ENCODE data around the gene FRMD3. TPM values are rescaled to one million over a fixed set of nuclear protein-coding genes. Genes with fewer than 3 reads are reported as not detected.
A peak's percentile ranks its signal among the peaks of the same experiment; 100 is the strongest.
"Not testable (repeated sequence)": the region's sequence is repeated elsewhere in the genome, so short reads cannot be mapped to it uniquely, and the experiment has no call there.

Gene FRMD3
- total RNA-seq, 1 donor from 2014 or later, result 1.9 TPM

DNA sequence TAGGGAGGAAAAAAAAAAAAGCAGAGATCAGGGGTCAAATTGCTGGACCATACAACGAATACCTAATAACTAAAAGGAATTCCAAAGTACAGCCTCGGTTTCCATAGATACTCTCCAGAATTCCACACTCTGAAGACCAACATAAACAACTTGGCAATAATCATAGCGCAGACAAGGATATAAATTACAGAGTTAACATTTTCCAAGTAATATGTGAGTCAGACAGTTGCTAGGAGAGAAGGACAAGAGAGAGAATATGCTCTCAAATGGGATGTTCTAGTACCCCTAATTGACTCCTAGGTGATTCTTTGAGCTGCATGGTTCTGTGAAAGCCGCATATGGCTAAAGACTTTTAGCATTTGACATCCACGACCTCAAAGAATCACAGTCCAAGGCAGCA lies 165.2 kb downstream of the FRMD3 start:
- no peaks in the 10 kb centered on the region for H3K36me3 ChIP-seq
- Mint-ChIP-seq H3K4me3 (peak overlapping the region; percentile 17), H3K36me3 (no peaks in the 10 kb centered on the region), H3K4me1 (peaks cover 29% of the 10 kb centered on the region), H3K27me3 (ENCODE audit: insufficient read depth, low read depth) (peaks cover 2% of the 10 kb centered on the region), H3K27ac (peak overlapping the region; percentile 26), H3K9me3 (peaks cover 4% of the 10 kb centered on the region)
- DNase-seq (ENCODE audit: low spot score), result no peak
- no peak overlapping the region for H2AFZ ChIP-seq (replicated peaks)
- H3K4me2 ChIP-seq, result no peak overlapping the region
- no peaks in the 10 kb centered on the region for H3K9me3 ChIP-seq (ENCODE audit: low read depth)
- H3K27me3 ChIP-seq, result no peaks in the 10 kb centered on the region
- no peaks in the 10 kb centered on the region for H4K20me1 ChIP-seq (ENCODE audit: low read depth)
- H3K27ac ChIP-seq, result no peak overlapping the region
- no peak overlapping the region for H3K4me3 ChIP-seq
- no peak overlapping the region for H3K9ac ChIP-seq
- no peaks in the 10 kb centered on the region for H3K4me1 ChIP-seq
- no peaks in the 10 kb centered on the region for H3K79me2 ChIP-seq (ENCODE audit: low read depth)
- no peaks in the 10 kb centered on the region for H3F3A ChIP-seq (ENCODE audit: low read depth)
- TF ChIP-seq, protein P1, sequence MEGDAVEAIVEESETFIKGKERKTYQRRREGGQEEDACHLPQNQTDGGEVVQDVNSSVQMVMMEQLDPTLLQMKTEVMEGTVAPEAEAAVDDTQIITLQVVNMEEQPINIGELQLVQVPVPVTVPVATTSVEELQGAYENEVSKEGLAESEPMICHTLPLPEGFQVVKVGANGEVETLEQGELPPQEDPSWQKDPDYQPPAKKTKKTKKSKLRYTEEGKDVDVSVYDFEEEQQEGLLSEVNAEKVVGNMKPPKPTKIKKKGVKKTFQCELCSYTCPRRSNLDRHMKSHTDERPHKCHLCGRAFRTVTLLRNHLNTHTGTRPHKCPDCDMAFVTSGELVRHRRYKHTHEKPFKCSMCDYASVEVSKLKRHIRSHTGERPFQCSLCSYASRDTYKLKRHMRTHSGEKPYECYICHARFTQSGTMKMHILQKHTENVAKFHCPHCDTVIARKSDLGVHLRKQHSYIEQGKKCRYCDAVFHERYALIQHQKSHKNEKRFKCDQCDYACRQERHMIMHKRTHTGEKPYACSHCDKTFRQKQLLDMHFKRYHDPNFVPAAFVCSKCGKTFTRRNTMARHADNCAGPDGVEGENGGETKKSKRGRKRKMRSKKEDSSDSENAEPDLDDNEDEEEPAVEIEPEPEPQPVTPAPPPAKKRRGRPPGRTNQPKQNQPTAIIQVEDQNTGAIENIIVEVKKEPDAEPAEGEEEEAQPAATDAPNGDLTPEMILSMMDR (IDR thresholded peaks at IDR 0.05), result no peak
- no peak for TF ChIP-seq EZH2 (IDR thresholded peaks at IDR 0.05)
- TF ChIP-seq EZH2phosphoT487 (IDR thresholded peaks at IDR 0.05), result no peak

DNA sequence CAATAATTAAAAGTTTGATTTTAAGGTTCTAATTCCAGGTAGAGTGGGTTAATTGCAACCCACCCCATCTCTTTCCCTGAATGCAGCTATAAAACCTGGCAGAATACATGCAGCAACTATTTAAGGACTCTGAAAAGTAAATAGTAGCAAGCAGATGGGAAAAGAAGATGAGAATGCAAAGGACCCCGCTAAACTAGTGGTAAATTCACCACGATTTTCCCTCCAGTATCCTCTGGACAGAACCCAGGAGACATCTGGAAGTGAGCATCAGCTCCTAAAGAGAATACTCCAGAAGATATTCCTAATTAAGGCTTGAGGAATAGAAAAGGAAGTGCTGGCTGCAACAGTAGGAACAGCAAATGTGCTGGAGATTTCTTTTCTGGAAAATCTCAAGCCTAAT lies 170.9 kb downstream of the FRMD3 start:
- no peaks in the 10 kb centered on the region for H3K27me3 ChIP-seq
- H3F3A ChIP-seq (ENCODE audit: low read depth), result no peaks in the 10 kb centered on the region
- TF ChIP-seq, protein P1 (IDR thresholded peaks at IDR 0.05), result no peak
- TF ChIP-seq EZH2phosphoT487 (IDR thresholded peaks at IDR 0.05), result no peak
- TF ChIP-seq EZH2 (IDR thresholded peaks at IDR 0.05), result no peak
- Mint-ChIP-seq H3K27me3 (ENCODE audit: insufficient read depth, low read depth) (no peaks in the 10 kb centered on the region), H3K4me3 (no peak overlapping the region), H3K27ac (no peak overlapping the region), H3K9me3 (peaks cover 4% of the 10 kb centered on the region), H3K36me3 (no peaks in the 10 kb centered on the region), H3K4me1 (peaks cover 9% of the 10 kb centered on the region)
- no peak overlapping the region for H3K4me2 ChIP-seq
- H3K27ac ChIP-seq, result no peak overlapping the region
- H3K9me3 ChIP-seq (ENCODE audit: low read depth), result no peaks in the 10 kb centered on the region
- DNase-seq (ENCODE audit: low spot score), result no peak
- H3K36me3 ChIP-seq, result no peaks in the 10 kb centered on the region
- no peaks in the 10 kb centered on the region for H3K4me1 ChIP-seq
- no peak overlapping the region for H3K4me3 ChIP-seq
- H2AFZ ChIP-seq (replicated peaks), result no peak overlapping the region
- no peak overlapping the region for H3K9ac ChIP-seq
- H4K20me1 ChIP-seq (ENCODE audit: low read depth), result no peaks in the 10 kb centered on the region
- H3K79me2 ChIP-seq (ENCODE audit: low read depth), result no peaks in the 10 kb centered on the region

DNA sequence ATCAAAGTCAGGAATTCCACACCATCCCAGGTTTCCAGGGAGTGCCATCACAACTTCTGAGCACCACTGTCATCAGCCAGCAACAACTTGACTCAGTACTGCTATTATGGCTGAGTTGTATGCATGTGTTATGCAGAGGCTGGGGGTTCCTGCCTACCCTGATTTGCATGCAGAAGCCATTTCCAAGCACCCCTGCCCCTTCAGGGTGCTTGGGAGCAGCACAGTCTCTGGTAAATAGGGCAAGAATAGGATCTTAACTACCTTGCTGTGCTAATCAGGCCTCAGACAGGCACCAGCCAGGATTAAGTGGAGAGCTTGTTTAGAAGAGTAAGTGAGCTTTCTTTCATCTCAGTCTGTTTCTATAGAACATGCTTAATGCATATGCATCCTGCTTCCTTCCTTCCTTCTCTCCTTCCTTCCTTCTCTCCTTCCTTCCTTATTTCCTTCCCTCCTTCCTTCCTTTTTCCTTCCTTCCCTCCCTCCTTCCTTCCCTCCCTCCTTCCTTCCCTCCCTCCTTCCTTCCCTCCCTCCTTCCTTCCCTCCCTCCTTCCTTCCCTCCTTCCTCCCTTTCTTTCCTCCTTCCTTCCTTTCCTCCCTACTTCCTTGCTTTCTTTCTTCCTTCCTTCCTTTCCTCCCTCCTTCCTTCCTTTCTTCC lies 175.7 kb downstream of the FRMD3 start:
- no peak overlapping the region for H3K27ac ChIP-seq
- no peak overlapping the region for H3K9ac ChIP-seq
- Mint-ChIP-seq H3K36me3 (no peaks in the 10 kb centered on the region), H3K27me3 (ENCODE audit: insufficient read depth, low read depth) (peaks cover 2% of the 10 kb centered on the region), H3K4me1 (peaks cover 2% of the 10 kb centered on the region), H3K9me3 (no peaks in the 10 kb centered on the region), H3K4me3 (no peak overlapping the region), H3K27ac (no peak overlapping the region)
- H3K4me2 ChIP-seq, result no peak overlapping the region
- no peaks in the 10 kb centered on the region for H4K20me1 ChIP-seq (ENCODE audit: low read depth)
- TF ChIP-seq EZH2phosphoT487 (IDR thresholded peaks at IDR 0.05), result no peak
- no peaks in the 10 kb centered on the region for H3K9me3 ChIP-seq (ENCODE audit: low read depth)
- H2AFZ ChIP-seq (replicated peaks), result no peak overlapping the region
- no peaks in the 10 kb centered on the region for H3K36me3 ChIP-seq
- H3K4me1 ChIP-seq, result no peaks in the 10 kb centered on the region
- H3K4me3 ChIP-seq, result no peak overlapping the region
- H3F3A ChIP-seq (ENCODE audit: low read depth), result no peaks in the 10 kb centered on the region
- no peaks in the 10 kb centered on the region for H3K79me2 ChIP-seq (ENCODE audit: low read depth)
- H3K27me3 ChIP-seq, result no peaks in the 10 kb centered on the region
- peak; percentile 34 for DNase-seq (ENCODE audit: low spot score)

DNA sequence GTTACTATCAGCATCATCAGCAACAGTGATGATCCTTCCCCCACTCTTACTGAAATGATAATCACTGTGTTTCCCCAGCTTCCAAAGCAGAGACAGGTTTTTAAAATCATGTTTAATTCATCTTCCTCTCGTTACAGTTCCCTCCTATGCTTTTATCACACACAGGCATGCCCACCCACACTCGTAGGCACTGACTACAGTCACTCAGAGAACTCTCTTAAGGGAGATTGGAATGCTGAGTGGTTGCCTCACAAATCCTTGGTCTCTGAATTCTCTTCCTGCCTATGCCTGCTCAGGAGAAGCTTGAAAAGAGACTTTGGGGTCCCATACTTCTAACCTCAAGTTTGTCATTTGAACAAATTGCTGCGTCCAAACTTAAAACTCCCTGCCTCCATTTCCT lies 179.2 kb downstream of the FRMD3 start:
- H3K9me3 ChIP-seq (ENCODE audit: low read depth), result no peaks in the 10 kb centered on the region
- no peak for TF ChIP-seq EZH2phosphoT487 (IDR thresholded peaks at IDR 0.05)
- TF ChIP-seq EZH2 (IDR thresholded peaks at IDR 0.05), result no peak
- TF ChIP-seq, protein P1 (IDR thresholded peaks at IDR 0.05), result no peak
- DNase-seq (ENCODE audit: low spot score), result no peak
- Mint-ChIP-seq H3K36me3 (no peaks in the 10 kb centered on the region), H3K9me3 (no peaks in the 10 kb centered on the region), H3K27me3 (ENCODE audit: insufficient read depth, low read depth) (peaks cover 2% of the 10 kb centered on the region), H3K4me3 (no peak overlapping the region), H3K4me1 (peaks cover 5% of the 10 kb centered on the region), H3K27ac (no peak overlapping the region)
- no peak overlapping the region for H2AFZ ChIP-seq (replicated peaks)
- no peaks in the 10 kb centered on the region for H3K27me3 ChIP-seq
- H3K4me3 ChIP-seq, result no peak overlapping the region
- H3F3A ChIP-seq (ENCODE audit: low read depth), result no peaks in the 10 kb centered on the region
- H3K4me2 ChIP-seq, result no peak overlapping the region
- no peaks in the 10 kb centered on the region for H3K4me1 ChIP-seq
- no peaks in the 10 kb centered on the region for H3K79me2 ChIP-seq (ENCODE audit: low read depth)
- no peaks in the 10 kb centered on the region for H4K20me1 ChIP-seq (ENCODE audit: low read depth)
- H3K27ac ChIP-seq, result no peak overlapping the region
- H3K9ac ChIP-seq, result no peak overlapping the region
- H3K36me3 ChIP-seq, result no peaks in the 10 kb centered on the region

DNA sequence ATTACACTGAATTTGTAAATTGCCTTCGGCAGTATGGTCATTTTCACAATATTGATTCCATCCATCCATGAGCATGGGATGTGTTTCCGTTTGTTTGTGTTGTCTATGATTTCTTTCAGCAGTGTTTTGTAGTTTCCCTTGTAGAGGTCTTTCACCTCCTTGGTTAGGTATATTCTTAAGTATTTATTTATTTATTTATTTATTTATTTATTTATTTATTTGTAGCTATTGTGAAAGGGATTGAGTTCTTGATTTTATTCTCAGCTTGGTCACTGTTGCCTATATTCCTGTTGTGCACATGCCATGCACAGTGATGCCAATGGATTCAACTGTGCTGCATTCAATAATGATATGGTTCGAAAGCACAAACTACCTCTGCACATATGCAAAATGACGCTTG lies 179.7 kb downstream of the FRMD3 start:
- H2AFZ ChIP-seq (replicated peaks); H3K27ac ChIP-seq; H3K9me3 ChIP-seq (ENCODE audit: low read depth); H3K36me3 ChIP-seq; H3K9me3 Mint-ChIP-seq; H3K27me3 Mint-ChIP-seq (ENCODE audit: insufficient read depth, low read depth); H3K27ac Mint-ChIP-seq; H3K9ac ChIP-seq; H3K36me3 Mint-ChIP-seq; H3F3A ChIP-seq (ENCODE audit: low read depth); H3K79me2 ChIP-seq (ENCODE audit: low read depth); H3K4me2 ChIP-seq; H4K20me1 ChIP-seq (ENCODE audit: low read depth); DNase-seq (ENCODE audit: low spot score); H3K4me3 Mint-ChIP-seq; H3K4me3 ChIP-seq; H3K27me3 ChIP-seq; H3K4me1 ChIP-seq; H3K4me1 Mint-ChIP-seq: not testable (repeated sequence)
